ENCODE data around the gene MARCHF9.

MARCHF9 gene

GRCh38 chr12:57793920-57794319, 39.0 kb downstream of the MARCHF9 start:
- no peak overlapping the region for H3K4me3 ChIP-seq (ENCODE audit: low read depth, low read length)
- no peak for DNase-seq (ENCODE audit: low read depth)
- no peak for TF ChIP-seq POLR2A (IDR thresholded peaks at IDR 0.05; ENCODE audit: extremely low read depth, insufficient read length)

- no peak for DNase-seq (ENCODE audit: low read depth)
- TF ChIP-seq MYC (IDR thresholded peaks at IDR 0.05; ENCODE audit: low read depth, low read length): no peak
- no peak for TF ChIP-seq POLR2A (IDR thresholded peaks at IDR 0.05; ENCODE audit: extremely low read depth, insufficient read length)
- no peak for TF ChIP-seq MAX (IDR thresholded peaks at IDR 0.05; ENCODE audit: low read depth, low read length)
- H3K4me3 ChIP-seq (ENCODE audit: low read depth, low read length): no peak overlapping the region
Measured at GRCh38 chr12:57795354-57795753, 40.5 kb downstream of the MARCHF9 start.

GRCh38 chr12:57796996-57797395, 42.1 kb downstream of the MARCHF9 start:
- DNase-seq (ENCODE audit: low read depth): no peak
- TF ChIP-seq MAX (IDR thresholded peaks at IDR 0.05; ENCODE audit: low read depth, low read length) (no peak), POLR2A (IDR thresholded peaks at IDR 0.05; ENCODE audit: extremely low read depth, insufficient read length) (no peak), CTCF (IDR thresholded peaks at IDR 0.05; ENCODE audit: low read depth, low read length) (no peak), MYC (IDR thresholded peaks at IDR 0.05; ENCODE audit: low read depth, low read length) (no peak)
- H3K4me3 ChIP-seq (ENCODE audit: low read depth, low read length): no peak overlapping the region

- TF ChIP-seq MYC (IDR thresholded peaks at IDR 0.05; ENCODE audit: low read depth, low read length) (no peak), MAX (IDR thresholded peaks at IDR 0.05; ENCODE audit: low read depth, low read length) (no peak), CTCF (IDR thresholded peaks at IDR 0.05; ENCODE audit: low read depth, low read length) (no peak), POLR2A (IDR thresholded peaks at IDR 0.05; ENCODE audit: extremely low read depth, insufficient read length) (no peak)
- DNase-seq (ENCODE audit: low read depth): no peak
- no peak overlapping the region for H3K4me3 ChIP-seq (ENCODE audit: low read depth, low read length)
Measured at GRCh38 chr12:57797933-57798332, 43.0 kb downstream of the MARCHF9 start.

- no peak for DNase-seq (ENCODE audit: low read depth)
- no peak overlapping the region for H3K4me3 ChIP-seq (ENCODE audit: low read depth, low read length)
- no peak for TF ChIP-seq POLR2A (IDR thresholded peaks at IDR 0.05; ENCODE audit: extremely low read depth, insufficient read length)
Measured at GRCh38 chr12:57800965-57801364, 46.1 kb downstream of the MARCHF9 start.

- H3K4me3 ChIP-seq (ENCODE audit: low read depth, low read length): no peak overlapping the region
- TF ChIP-seq CTCF (IDR thresholded peaks at IDR 0.05; ENCODE audit: low read depth, low read length) (no peak), MAX (IDR thresholded peaks at IDR 0.05; ENCODE audit: low read depth, low read length) (no peak), POLR2A (IDR thresholded peaks at IDR 0.05; ENCODE audit: extremely low read depth, insufficient read length) (no peak), MYC (IDR thresholded peaks at IDR 0.05; ENCODE audit: low read depth, low read length) (no peak)
- DNase-seq (ENCODE audit: low read depth): no peak
Measured at GRCh38 chr12:57802607-57803006, 47.7 kb downstream of the MARCHF9 start.

- DNase-seq (ENCODE audit: low read depth): peak; percentile 27
- TF ChIP-seq CTCF (IDR thresholded peaks at IDR 0.05; ENCODE audit: low read depth, low read length) (peak; percentile 82), MYC (IDR thresholded peaks at IDR 0.05; ENCODE audit: low read depth, low read length) (no peak), POLR2A (IDR thresholded peaks at IDR 0.05; ENCODE audit: extremely low read depth, insufficient read length) (no peak)
- no peak overlapping the region for H3K4me3 ChIP-seq (ENCODE audit: low read depth, low read length)
Measured at GRCh38 chr12:57803319-57803893, 48.5 kb downstream of the MARCHF9 start.

All from NB4 (cell line).